SK-N-MC (cell line): ENCODE results near the gene C1QTNF9.
"Not testable (repeated sequence)": the region's sequence is repeated elsewhere in the genome, so short reads cannot be mapped to it uniquely, and the experiment has no call there.

ENCODE experiments used
- EZH2 ChIP-seq: fragments of 200-600 bp; sonication (generic); IDR thresholded peaks from one replicate; pipeline ENCODE4 v1.6.1; 2017; ENCODE audit warnings: antibody characterized with exemption
- POLR2AphosphoS5 ChIP-seq: IDR thresholded peaks from 2 replicates; pipeline ENCODE4 v1.6.1; 2012; ENCODE audit warnings: mild to moderate bottlenecking, low read depth, low read length, borderline replicate concordance

- not testable (repeated sequence) for TF ChIP-seq POLR2AphosphoS5, EZH2
Observed at GRCh38 chr13:24359252-24359651, 49.9 kb downstream of the C1QTNF9 start.
